ENCODE data around the gene TPX2. TPM values are rescaled to one million over a fixed set of nuclear protein-coding genes. Genes with fewer than 3 reads are reported as not detected.
A peak's percentile ranks its signal among the peaks of the same experiment; 100 is the strongest.

TPX2 gene
- polyA plus RNA-seq, 6 donors from 2014 or later, result 0.08 to 0.44 (median 0.18) TPM; not detected in 1

- Mint-ChIP-seq H3K27me3 (no peaks in the 10 kb centered on the region), H3K4me3 (no peak overlapping the region), H3K4me1 (peaks cover 0 to 10% (median 6%) of the 10 kb centered on the region in 3 donors), H3K27ac (no peak overlapping the region), H3K36me3 (no peaks in the 10 kb centered on the region), H3K9me3 (no peaks in the 10 kb centered on the region)
- DNase-seq (no peak), ATAC-seq (ENCODE audit: low read depth in 2 of 2) (no peak)
These were observed 97.9 kb downstream of the TPX2 start for GRCh38 chr20:31836853-31837608.

GRCh38 chr20:31837896-31838397 lies 98.9 kb downstream of the TPX2 start:
- ATAC-seq (ENCODE audit: low read depth in 2 of 2), result no peak
- Mint-ChIP-seq H3K27me3 (no peaks in the 10 kb centered on the region), H3K4me3 (no peak overlapping the region), H3K4me1 (peaks cover 3 to 11% (median 10%) of the 10 kb centered on the region in 3 donors), H3K36me3 (no peaks in the 10 kb centered on the region), H3K9me3 (no peaks in the 10 kb centered on the region), H3K27ac (no peak overlapping the region)
- DNase-seq, result no peak

- Mint-ChIP-seq H3K27ac (no peak overlapping the region), H3K27me3 (no peaks in the 10 kb centered on the region), H3K36me3 (no peaks in the 10 kb centered on the region), H3K4me3 (no peak overlapping the region), H3K4me1 (peaks cover 6 to 14% (median 11%) of the 10 kb centered on the region in 3 donors), H3K9me3 (no peaks in the 10 kb centered on the region)
- DNase-seq (no peak), ATAC-seq (ENCODE audit: low read depth in 2 of 2) (no peak)
These were observed 99.7 kb downstream of the TPX2 start for GRCh38 chr20:31838646-31839292.

- Mint-ChIP-seq H3K27me3 (no peaks in the 10 kb centered on the region), H3K4me1 (peaks cover 6 to 14% (median 11%) of the 10 kb centered on the region in 3 donors), H3K27ac (no peak overlapping the region), H3K4me3 (no peak overlapping the region), H3K9me3 (no peaks in the 10 kb centered on the region), H3K36me3 (no peaks in the 10 kb centered on the region)
- no peak for ATAC-seq (ENCODE audit: low read depth in 2 of 2)
- no peak for DNase-seq
These were observed 100.8 kb downstream of the TPX2 start for GRCh38 chr20:31839782-31840487.

GRCh38 chr20:31840906-31841816 lies 102.1 kb downstream of the TPX2 start:
- H3K27ac Mint-ChIP-seq, result no peak overlapping the region
- no peaks in the 10 kb centered on the region for H3K27me3 Mint-ChIP-seq
- no peak overlapping the region for H3K4me3 Mint-ChIP-seq
- no peaks in the 10 kb centered on the region for H3K9me3 Mint-ChIP-seq
- no peaks in the 10 kb centered on the region for H3K36me3 Mint-ChIP-seq
- H3K4me1 Mint-ChIP-seq, result peaks cover 6 to 10% (median 7%) of the 10 kb centered on the region in 3 donors
- no peak for DNase-seq
- ATAC-seq (ENCODE audit: low read depth in 2 of 2), result no peak

GRCh38 chr20:31841928-31842327 lies 102.8 kb downstream of the TPX2 start:
- H3K36me3 Mint-ChIP-seq, result no peaks in the 10 kb centered on the region
- ATAC-seq (ENCODE audit: low read depth in 2 of 2), result no peak

GRCh38 chr20:31842471-31843157 lies 103.5 kb downstream of the TPX2 start:
- Mint-ChIP-seq H3K27ac (no peak overlapping the region), H3K36me3 (no peaks in the 10 kb centered on the region), H3K9me3 (no peaks in the 10 kb centered on the region), H3K4me1 (peaks cover 6 to 7% (median 6%) of the 10 kb centered on the region in 3 donors), H3K4me3 (no peak overlapping the region), H3K27me3 (peaks cover 0 to 2% (median 0%) of the 10 kb centered on the region in 3 donors)
- ATAC-seq (ENCODE audit: low read depth in 2 of 2) (no peak), DNase-seq (no peak)

More at GRCh38 chr20:31841928-31842327, 102.8 kb downstream of the TPX2 start:
- no peak for DNase-seq
- peaks cover 6 to 7% (median 6%) of the 10 kb centered on the region in 3 donors for H3K4me1 Mint-ChIP-seq
- no peak overlapping the region for H3K27ac Mint-ChIP-seq
- no peak overlapping the region for H3K4me3 Mint-ChIP-seq
- H3K27me3 Mint-ChIP-seq, result no peaks in the 10 kb centered on the region
- H3K9me3 Mint-ChIP-seq, result no peaks in the 10 kb centered on the region

- peaks cover 0 to 3% (median 0%) of the 10 kb centered on the region in 3 donors for H3K27me3 Mint-ChIP-seq
- H3K36me3 Mint-ChIP-seq, result no peaks in the 10 kb centered on the region
- H3K27ac Mint-ChIP-seq, result no peak overlapping the region
- ATAC-seq (ENCODE audit: low read depth in 2 of 2) (peak; percentile 12 to 22), DNase-seq (no peak)
- H3K9me3 Mint-ChIP-seq, result no peaks in the 10 kb centered on the region
- H3K4me3 Mint-ChIP-seq, result no peak overlapping the region
- peaks cover 6 to 7% (median 6%) of the 10 kb centered on the region in 3 donors for H3K4me1 Mint-ChIP-seq
These were observed 104.2 kb downstream of the TPX2 start for GRCh38 chr20:31843288-31843687.

GRCh38 chr20:31843881-31844280 lies 104.8 kb downstream of the TPX2 start:
- ATAC-seq (ENCODE audit: low read depth in 2 of 2) (peak; percentile 11 to 17), DNase-seq (no peak)
- H3K36me3 Mint-ChIP-seq, result no peaks in the 10 kb centered on the region
- no peak overlapping the region for H3K4me3 Mint-ChIP-seq
- peaks cover 3 to 6% (median 5%) of the 10 kb centered on the region in 3 donors for H3K27me3 Mint-ChIP-seq
- no peaks in the 10 kb centered on the region for H3K9me3 Mint-ChIP-seq
- H3K4me1 Mint-ChIP-seq, result peaks cover 6 to 7% (median 6%) of the 10 kb centered on the region in 3 donors
- H3K27ac Mint-ChIP-seq, result peak overlapping the region in 1 of 6 donors; percentile 57

GRCh38 chr20:31844737-31845299 lies 105.7 kb downstream of the TPX2 start:
- H3K27ac Mint-ChIP-seq, result no peak overlapping the region
- ATAC-seq (ENCODE audit: low read depth in 2 of 2) (peak; percentile 16 to 19), DNase-seq (no peak)
- no peaks in the 10 kb centered on the region for H3K9me3 Mint-ChIP-seq
- H3K4me3 Mint-ChIP-seq, result no peak overlapping the region
- peaks cover 6 to 7% (median 6%) of the 10 kb centered on the region in 3 donors for H3K4me1 Mint-ChIP-seq
- H3K36me3 Mint-ChIP-seq, result no peaks in the 10 kb centered on the region
- H3K27me3 Mint-ChIP-seq, result peaks cover 10 to 12% (median 11%) of the 10 kb centered on the region in 3 donors

- H3K36me3 Mint-ChIP-seq, result no peaks in the 10 kb centered on the region
- H3K4me3 Mint-ChIP-seq, result no peak within 1 kb of the TSS
- no peak within 1 kb of the TSS for H3K27ac Mint-ChIP-seq
- H3K9me3 Mint-ChIP-seq, result no peaks in the 10 kb centered on the region
- H3K4me1 Mint-ChIP-seq, result peaks cover 6 to 7% (median 6%) of the 10 kb centered on the region in 3 donors
- ATAC-seq (ENCODE audit: low read depth in 2 of 2), result peak; percentile 24
- DNase-seq, result no peak
- peaks cover 10 to 17% (median 15%) of the 10 kb centered on the region in 3 donors for H3K27me3 Mint-ChIP-seq
These were observed 106.3 kb downstream of the TPX2 start, which contains the start of gene FOXS1 for GRCh38 chr20:31845300-31845863. Gene FOXS1 (minus strand): TSS chr20:31845604. CDS start chr20:31845542, 62 bp downstream.

- Mint-ChIP-seq H3K4me1 (peaks cover 6% of the 10 kb centered on the region in 3 donors), H3K36me3 (no peaks in the 10 kb centered on the region)
- no peak for ATAC-seq (ENCODE audit: low read depth in 2 of 2)
These were observed 107.7 kb downstream of the TPX2 start for GRCh38 chr20:31846793-31847138.

More at GRCh38 chr20:31846793-31847138, 107.7 kb downstream of the TPX2 start:
- Mint-ChIP-seq H3K27me3 (peaks cover 18 to 31% (median 28%) of the 10 kb centered on the region in 3 donors), H3K4me3 (no peak overlapping the region), H3K9me3 (no peaks in the 10 kb centered on the region), H3K27ac (no peak overlapping the region)
- DNase-seq, result no peak
